ENCODE data around the gene XRCC4. TPM values are rescaled to one million over a fixed set of nuclear protein-coding genes. Genes with fewer than 3 reads are reported as not detected.

Gene XRCC4
- polyA plus RNA-seq, 1 donor from 2014 or later, result 22.9 TPM

DNA sequence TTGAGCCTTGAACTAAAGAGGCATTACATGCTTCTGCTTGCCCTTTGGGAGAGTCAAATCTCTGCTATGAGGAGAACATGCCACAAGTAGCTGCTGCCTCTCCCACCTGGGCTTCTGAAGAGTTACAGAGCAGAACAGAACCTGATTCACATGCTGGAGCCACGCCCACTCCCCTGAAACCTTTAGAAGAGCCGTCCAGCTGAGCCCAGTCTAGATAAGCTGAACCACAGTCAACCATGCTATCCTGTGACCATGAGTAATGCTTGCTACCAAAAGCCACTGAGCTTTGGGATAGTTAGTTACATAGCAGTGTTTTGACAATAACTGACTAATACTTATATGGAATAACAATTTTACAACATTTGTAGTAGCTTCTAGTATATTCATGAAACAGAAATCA, 283.2 kb downstream of the XRCC4 start:
- H3K36me3 ChIP-seq (ENCODE audit: insufficient read depth, low read length), result no peaks in the 10 kb centered on the region
- H3K4me3 ChIP-seq (ENCODE audit: low read length), result no peak overlapping the region
- H3K27me3 ChIP-seq (ENCODE audit: insufficient read depth, low read depth, low read length), result no peaks in the 10 kb centered on the region
- no peak overlapping the region for H2AFZ ChIP-seq (ENCODE audit: low read depth, low read length)
- H4K20me1 ChIP-seq (ENCODE audit: insufficient read depth), result no peaks in the 10 kb centered on the region
- H3K4me2 ChIP-seq (ENCODE audit: low read length), result no peak overlapping the region
- H3K79me2 ChIP-seq (replicated peaks; ENCODE audit: insufficient read depth, low read length), result no peaks in the 10 kb centered on the region
- H3K9ac ChIP-seq (ENCODE audit: low read length), result no peak overlapping the region
- H3K9me2 ChIP-seq (ENCODE audit: insufficient read depth, low read length), result no peaks in the 10 kb centered on the region
- no peak overlapping the region for H3K27ac ChIP-seq (ENCODE audit: low read length)
- H3K9me3 ChIP-seq (ENCODE audit: low read length), result peaks cover 4% of the 10 kb centered on the region
- TF ChIP-seq POLR2AphosphoS5 (IDR thresholded peaks at IDR 0.05) (no peak), CTCF (IDR thresholded peaks at IDR 0.05; ENCODE audit: poor library complexity, severe bottlenecking) (no peak), TAF1 (IDR thresholded peaks at IDR 0.05; ENCODE audit: low read depth) (no peak), RAD21 (conservative IDR thresholded peaks at IDR 0.05) (no peak), EP300 (conservative IDR thresholded peaks at IDR 0.05; ENCODE audit: poor library complexity, severe bottlenecking) (no peak), SMC3 (conservative IDR thresholded peaks at IDR 0.05; ENCODE audit: poor library complexity) (no peak)
- TF ChIP-seq, protein P1, sequence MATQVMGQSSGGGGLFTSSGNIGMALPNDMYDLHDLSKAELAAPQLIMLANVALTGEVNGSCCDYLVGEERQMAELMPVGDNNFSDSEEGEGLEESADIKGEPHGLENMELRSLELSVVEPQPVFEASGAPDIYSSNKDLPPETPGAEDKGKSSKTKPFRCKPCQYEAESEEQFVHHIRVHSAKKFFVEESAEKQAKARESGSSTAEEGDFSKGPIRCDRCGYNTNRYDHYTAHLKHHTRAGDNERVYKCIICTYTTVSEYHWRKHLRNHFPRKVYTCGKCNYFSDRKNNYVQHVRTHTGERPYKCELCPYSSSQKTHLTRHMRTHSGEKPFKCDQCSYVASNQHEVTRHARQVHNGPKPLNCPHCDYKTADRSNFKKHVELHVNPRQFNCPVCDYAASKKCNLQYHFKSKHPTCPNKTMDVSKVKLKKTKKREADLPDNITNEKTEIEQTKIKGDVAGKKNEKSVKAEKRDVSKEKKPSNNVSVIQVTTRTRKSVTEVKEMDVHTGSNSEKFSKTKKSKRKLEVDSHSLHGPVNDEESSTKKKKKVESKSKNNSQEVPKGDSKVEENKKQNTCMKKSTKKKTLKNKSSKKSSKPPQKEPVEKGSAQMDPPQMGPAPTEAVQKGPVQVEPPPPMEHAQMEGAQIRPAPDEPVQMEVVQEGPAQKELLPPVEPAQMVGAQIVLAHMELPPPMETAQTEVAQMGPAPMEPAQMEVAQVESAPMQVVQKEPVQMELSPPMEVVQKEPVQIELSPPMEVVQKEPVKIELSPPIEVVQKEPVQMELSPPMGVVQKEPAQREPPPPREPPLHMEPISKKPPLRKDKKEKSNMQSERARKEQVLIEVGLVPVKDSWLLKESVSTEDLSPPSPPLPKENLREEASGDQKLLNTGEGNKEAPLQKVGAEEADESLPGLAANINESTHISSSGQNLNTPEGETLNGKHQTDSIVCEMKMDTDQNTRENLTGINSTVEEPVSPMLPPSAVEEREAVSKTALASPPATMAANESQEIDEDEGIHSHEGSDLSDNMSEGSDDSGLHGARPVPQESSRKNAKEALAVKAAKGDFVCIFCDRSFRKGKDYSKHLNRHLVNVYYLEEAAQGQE (IDR thresholded peaks at IDR 0.05; ENCODE audit: borderline replicate concordance), result no peak
- H3F3A ChIP-seq (ENCODE audit: insufficient read depth, low read length, poor library complexity, severe bottlenecking), result no peaks in the 10 kb centered on the region

GRCh38 chr5:83362526-83362925, 285.2 kb downstream of the XRCC4 start:
- no peaks in the 10 kb centered on the region for H3K27me3 ChIP-seq (ENCODE audit: insufficient read depth, low read depth, low read length)
- no peak overlapping the region for H3K9ac ChIP-seq (ENCODE audit: low read length)
- no peak overlapping the region for H3K4me2 ChIP-seq (ENCODE audit: low read length)
- H3K9me2 ChIP-seq (ENCODE audit: insufficient read depth, low read length), result no peaks in the 10 kb centered on the region
- H4K20me1 ChIP-seq (ENCODE audit: insufficient read depth), result no peaks in the 10 kb centered on the region
- no peak overlapping the region for H2AFZ ChIP-seq (ENCODE audit: low read depth, low read length)
- no peak overlapping the region for H3K27ac ChIP-seq (ENCODE audit: low read length)
- H3K36me3 ChIP-seq (ENCODE audit: insufficient read depth, low read length), result no peaks in the 10 kb centered on the region
- H3K79me2 ChIP-seq (replicated peaks; ENCODE audit: insufficient read depth, low read length), result no peaks in the 10 kb centered on the region
- no peaks in the 10 kb centered on the region for H3F3A ChIP-seq (ENCODE audit: insufficient read depth, low read length, poor library complexity, severe bottlenecking)
- H3K9me3 ChIP-seq (ENCODE audit: low read length), result peaks cover 4% of the 10 kb centered on the region
- H3K4me3 ChIP-seq (ENCODE audit: low read length), result no peak overlapping the region
- TF ChIP-seq CTCF (IDR thresholded peaks at IDR 0.05; ENCODE audit: poor library complexity, severe bottlenecking) (no peak), EP300 (conservative IDR thresholded peaks at IDR 0.05; ENCODE audit: poor library complexity, severe bottlenecking) (no peak), EZH2 (IDR thresholded peaks at IDR 0.05; ENCODE audit: borderline replicate concordance, insufficient read depth, low read length, poor library complexity, severe bottlenecking) (no peak), MXI1 (conservative IDR thresholded peaks at IDR 0.05; ENCODE audit: poor library complexity, severe bottlenecking) (no peak), RAD21 (conservative IDR thresholded peaks at IDR 0.05) (no peak), POLR2AphosphoS5 (IDR thresholded peaks at IDR 0.05) (no peak), TAF1 (IDR thresholded peaks at IDR 0.05; ENCODE audit: low read depth) (no peak), SMC3 (conservative IDR thresholded peaks at IDR 0.05; ENCODE audit: poor library complexity) (no peak)
- TF ChIP-seq, protein P1 (IDR thresholded peaks at IDR 0.05; ENCODE audit: borderline replicate concordance), result no peak
